GM18502 (cell line): ENCODE results near the gene FERMT2.
"Not testable (repeated sequence)": the region's sequence is repeated elsewhere in the genome, so short reads cannot be mapped to it uniquely, and the experiment has no call there.

Source experiments
- ATAC-seq: cut with Tn5 transposase; IDR thresholded peaks from one replicate; pipeline ENCODE4 v1.9.1; 2021; ENCODE audit warnings: mild to moderate bottlenecking; ENCODE audit not compliant: unreplicated experiment, poor library complexity

Gene FERMT2

DNA sequence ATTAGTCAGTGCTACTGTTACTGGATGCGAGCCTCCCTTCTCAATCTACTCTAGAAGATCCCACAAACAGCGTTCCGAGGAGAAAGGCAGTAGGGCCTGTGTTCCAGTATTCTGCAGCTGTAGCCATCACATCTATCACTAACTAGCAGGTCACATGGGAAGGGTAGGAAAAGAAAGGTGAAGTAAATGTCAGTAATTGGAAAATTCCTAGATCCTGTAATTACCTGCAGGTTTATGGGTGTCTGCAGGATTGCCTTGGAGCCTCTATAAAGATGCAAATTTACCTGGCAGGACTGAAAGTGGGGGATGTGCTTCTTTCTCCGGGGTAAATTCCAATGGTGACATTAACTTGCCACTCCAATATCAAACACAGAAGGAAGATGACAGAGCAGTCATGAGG is 77.8 kb downstream of the FERMT2 start:
- ATAC-seq = no peak

- no peak for ATAC-seq
Observed at GRCh38 chr14:52871606-52872005, 79.2 kb downstream of the FERMT2 start.

DNA sequence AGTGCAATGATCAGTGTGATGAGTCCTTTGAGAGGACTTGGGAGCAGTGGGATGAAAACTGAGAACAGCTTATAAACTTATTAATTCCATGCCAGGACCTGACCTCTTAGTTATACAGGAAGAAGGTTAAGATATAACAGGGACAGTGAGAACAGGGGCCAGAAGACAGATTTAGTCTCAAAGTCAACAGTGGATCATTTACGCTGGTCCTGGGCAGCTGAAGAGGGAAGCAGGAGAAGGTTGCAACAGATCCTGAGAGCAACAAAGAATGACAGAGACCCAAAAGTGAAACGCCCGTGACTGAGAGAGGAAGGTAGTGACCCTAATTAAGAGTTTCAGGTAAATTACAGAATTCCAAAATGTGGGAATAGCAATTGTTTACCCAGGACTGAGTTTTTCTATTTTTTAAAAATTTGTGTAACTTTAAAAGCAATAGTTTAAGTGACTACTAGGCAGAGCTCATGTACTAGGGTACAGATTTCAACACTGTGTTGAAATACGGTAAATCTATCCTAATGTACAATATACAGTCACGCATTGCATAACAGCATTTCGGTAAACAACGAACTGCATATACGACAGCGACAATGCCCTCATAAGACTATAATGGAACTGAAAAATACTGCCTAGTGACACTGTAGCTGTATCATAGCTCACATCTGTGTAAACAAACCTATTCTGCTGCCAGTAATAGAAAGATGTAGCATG is 81.8 kb downstream of the FERMT2 start:
- no peak for ATAC-seq

DNA sequence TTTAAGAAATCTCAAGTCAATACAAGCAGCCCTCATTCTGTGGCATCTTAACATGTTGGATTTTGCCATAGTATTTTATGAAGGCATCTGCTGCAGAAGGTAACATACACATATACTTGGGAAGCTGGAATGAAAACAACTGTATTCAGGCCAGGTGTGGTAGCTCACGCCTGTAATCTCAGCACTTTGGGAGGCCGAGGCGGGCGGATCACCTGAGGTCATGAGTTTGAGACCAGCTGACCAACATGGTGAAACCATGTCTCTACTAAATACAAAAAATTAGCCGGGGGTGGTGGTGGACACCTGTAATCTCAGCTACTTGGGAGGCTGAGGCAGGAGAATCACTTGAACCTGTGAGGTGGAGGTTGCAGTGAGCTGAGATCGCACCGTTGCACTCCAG is 86.0 kb downstream of the FERMT2 start:
- not testable (repeated sequence) for ATAC-seq

DNA sequence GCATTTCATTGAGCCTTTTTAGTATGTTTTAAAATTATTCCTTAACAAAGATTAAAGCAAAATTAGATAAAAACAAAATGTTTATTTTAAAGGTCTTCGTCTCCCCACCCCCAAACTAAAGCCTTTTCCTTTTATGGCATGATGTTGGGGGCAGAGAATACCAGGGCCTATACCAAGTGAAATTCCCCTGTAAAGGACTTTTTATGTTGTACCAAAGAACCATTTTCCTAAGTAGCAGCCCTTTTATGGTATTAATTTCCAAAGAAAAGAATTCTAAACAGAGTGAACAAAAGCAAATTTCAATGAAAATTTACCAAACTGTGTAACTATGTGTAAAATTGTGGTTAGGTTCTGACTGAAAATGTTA is 87.5 kb downstream of the FERMT2 start:
- no peak for ATAC-seq

DNA sequence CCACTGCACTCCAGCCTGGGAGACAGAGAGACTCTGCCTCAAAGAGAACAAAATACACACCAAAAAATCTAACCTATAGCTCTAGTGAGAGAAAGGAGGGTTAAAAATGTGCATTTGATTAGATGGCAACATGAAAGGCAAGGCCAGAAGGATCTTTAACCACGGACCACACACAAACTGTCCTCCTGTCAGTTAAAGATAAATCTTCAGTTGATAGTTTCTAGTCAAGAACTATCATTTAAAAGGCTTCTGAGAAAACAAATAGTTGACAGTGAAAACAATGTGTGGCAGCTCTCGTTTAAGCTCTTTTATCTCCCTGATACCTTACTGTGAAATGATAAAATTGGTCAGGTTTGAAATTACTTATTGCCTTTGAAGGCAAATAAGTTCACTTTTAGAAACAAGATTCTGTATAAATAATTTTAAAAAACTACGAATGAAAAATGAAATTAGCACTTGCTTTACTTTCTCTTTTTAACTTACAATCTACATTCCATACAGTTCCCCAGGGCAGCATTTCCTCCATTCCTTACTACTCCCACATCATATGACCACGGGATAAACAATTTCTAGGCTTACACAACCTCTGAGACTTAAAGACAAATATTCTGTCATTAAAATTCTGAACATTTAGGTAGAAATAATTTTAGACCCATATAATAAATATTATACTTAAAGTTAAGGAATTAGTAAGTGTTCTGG is 88.1 kb downstream of the FERMT2 start:
- ATAC-seq = no peak

- no peak for ATAC-seq
Observed at GRCh38 chr14:52861403-52861802, 89.4 kb downstream of the FERMT2 start.

- ATAC-seq = no peak
Observed at GRCh38 chr14:52860910-52861309, 89.9 kb downstream of the FERMT2 start.

GRCh38 chr14:52860209-52860608 is 90.6 kb downstream of the FERMT2 start:
- ATAC-seq = no peak

DNA sequence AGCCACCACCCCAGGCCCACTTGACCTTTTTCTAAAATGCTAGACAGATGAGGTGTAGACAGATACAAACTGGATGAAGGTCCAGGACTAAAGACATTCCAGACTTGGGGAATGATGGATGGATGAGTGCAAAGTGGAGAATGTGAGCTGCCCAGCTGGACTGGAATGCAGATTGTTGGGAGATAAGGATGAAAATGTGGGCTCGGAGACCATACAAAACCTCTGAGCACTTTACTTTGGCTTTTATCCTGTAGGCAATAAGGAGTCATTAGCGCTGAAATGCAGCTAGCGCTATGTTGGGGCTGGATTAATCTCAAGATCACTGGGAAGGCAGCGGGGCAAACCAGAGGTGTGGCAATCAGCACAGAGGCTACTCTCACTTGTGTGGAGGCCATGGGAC is 94.7 kb downstream of the FERMT2 start:
- ATAC-seq = no peak

GRCh38 chr14:52853522-52853854 is 97.4 kb downstream of the FERMT2 start:
- ATAC-seq = no peak

DNA sequence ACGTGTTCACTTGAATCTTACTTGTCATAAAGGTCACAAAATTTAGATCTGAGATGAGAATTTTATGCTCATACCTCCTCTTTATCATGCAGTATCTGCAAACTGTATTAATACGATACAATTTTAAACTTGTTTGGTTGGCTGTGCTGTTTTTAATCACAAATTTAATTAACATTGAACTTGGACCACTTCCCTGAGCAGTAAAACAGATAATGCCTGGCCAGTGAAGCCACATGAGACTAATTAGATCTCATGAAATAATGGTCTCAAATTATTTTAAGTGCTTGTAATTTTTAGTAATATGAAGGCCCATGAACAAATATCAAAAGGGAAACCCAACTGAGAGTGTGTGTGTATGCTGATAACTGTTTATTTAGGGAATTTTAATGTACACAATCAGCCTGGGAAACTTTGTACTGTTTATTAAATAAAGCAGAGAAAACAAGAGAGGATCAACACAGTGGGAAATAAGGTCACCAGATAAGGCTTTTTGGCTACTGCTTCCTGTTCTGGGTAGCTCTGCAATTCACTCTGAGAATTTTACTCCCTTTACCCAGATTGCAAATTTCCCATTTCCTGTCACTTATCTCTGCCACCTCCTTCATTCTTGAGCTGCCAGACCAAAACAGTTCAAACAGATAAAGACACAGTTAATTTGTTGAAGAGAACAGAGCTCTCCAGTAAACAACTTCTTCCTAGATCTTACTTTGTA is 97.9 kb downstream of the FERMT2 start:
- no peak for ATAC-seq

- ATAC-seq = no peak
Observed at GRCh38 chr14:52850451-52850909, 100.4 kb downstream of the FERMT2 start.

DNA sequence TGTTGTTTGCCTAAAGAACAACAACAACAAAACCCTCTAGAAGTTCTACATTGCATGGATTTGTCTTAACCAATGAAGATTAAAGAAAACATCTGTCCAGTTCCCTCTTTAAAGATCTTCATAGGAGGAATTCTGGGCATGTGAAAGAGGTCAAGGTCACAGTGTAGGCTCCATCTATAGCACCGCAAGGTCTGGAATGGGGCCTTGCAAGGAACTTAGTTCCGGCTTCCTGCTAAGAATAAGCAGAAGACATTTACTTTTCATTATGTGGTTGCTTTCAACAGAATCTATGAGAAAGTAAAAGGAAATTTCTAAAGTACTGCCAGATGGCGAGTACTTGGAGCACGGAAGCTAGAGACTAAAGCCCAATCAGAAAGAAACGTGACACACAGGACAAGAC is 102.2 kb downstream of the FERMT2 start:
- no peak for ATAC-seq

DNA sequence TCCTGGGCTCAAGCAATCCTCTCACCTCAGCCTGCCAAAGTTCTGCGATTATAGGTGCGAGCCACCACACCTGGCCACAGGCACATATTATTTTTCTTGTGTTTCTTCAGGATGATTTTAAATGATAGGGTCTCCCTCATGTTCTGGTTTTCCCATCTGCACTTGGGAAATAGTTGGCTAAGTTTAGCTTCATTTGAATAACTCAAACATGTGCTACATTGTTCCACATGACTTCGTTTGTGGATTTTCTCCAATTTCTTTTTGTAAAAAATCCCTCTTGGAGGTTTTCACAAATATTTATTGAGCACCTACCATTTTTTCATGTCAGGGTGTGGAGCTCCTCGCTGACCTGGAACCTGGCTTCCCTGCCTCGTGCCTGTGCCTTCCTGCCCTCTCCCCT is 104.3 kb downstream of the FERMT2 start:
- ATAC-seq = no peak

GRCh38 chr14:52845081-52845480 is 105.8 kb downstream of the FERMT2 start:
- no peak for ATAC-seq

DNA sequence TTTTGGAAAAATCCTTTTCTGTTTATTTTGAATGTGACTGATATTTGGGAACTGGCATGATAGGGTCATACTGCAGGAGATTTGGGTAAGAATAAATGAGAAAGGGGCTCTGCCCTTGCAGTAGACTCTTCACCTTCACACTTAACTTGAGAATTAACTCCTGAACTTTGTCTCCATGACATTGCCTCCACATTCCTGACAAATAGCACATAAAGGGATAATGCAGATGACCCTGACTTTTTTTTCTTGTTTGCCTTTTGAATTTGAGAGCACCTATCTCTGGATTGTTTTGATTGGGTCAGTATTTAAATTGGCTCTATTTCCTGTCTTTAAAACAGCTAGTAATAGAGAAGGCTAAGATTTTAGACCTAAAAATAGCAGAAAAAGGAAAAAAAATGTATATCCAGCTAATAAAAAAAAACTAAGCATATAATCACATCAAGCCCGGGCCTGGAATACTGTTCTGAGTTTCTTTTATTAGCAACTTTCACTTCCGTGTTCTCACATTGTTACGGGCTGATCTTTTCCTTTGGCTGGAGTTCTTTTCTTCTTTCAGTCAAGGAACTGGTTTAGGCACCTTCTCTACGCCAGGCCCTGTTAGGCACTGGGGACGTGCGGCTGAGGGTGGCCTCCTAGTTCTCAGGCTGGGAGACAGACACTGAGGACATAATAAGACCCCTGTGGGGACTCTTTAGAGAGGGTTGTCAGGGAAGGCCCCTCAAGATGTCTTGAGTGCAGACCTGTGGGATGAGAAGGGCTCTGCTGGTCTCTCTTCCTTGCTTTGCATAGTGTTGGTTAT is 106.4 kb downstream of the FERMT2 start:
- no peak for ATAC-seq

DNA sequence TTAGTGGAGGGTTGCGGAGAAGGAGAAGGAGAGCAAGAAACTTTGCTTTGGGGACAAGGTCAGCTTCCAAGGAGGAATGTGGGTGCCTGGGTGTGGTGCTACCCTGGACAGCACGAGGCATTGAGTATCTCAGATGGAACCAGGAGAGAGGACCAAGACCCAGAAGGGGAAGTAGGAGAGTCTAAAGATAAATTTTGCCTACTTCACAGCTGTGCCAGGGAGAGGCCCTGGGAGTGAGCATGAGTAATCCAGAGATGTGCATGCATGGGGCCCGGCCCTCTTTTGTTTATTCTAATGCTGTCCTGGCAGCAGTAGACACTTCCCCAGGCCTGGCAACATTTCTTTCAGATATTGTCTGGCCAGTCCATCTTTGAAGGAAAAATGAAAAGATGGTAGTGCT is 110.0 kb downstream of the FERMT2 start:
- ATAC-seq = no peak

DNA sequence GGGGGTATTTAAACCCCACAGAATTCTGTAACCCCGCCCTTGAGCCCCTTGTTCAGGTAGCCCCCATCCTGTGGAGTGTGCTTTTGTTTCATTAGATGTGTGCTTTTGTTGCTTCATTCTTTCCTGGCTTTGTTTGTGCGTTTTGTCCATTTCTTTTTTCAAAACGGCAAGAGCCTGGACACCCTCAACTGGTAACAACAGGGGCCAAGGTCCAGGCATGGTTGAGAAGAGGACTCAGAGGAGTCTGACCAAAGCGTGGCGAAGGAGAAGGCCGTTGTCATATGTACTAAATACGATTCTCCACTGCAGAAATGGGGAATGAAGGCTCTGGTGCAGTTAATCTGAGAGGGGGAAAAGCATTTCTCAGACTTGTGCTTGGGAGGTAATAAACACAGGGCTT is 113.4 kb downstream of the FERMT2 start:
- no peak for ATAC-seq

DNA sequence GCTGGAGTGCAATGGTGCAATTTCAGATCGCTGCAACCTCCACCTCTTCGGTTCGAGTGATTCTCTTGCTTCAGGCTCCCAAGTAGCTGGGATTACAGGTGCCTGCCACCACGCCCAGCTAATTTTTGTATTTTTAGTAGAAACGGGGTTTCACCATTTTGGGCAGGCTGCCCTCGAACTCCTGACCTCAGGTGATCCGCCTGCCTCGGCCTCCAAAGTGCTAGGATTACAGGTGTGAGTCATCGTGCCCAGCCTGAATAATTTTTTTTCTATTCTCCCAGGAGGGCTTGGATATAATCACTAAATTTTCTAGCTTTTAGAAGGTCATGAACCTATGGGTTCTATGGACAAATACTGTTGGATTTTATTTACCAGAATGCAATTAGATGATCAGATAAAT is 114.8 kb downstream of the FERMT2 start:
- no peak for ATAC-seq
